Ishikawa (cell line): ENCODE results near the gene TRIO.

Experiments used
- CEBPB ChIP-seq: IDR thresholded peaks from 2 replicates; pipeline ENCODE4 v1.6.1; 2012
- CREB1 ChIP-seq: IDR thresholded peaks from 2 replicates; pipeline ENCODE4 v1.6.1; 2012; ENCODE audit warnings: low read depth
- EP300 ChIP-seq: IDR thresholded peaks from 2 replicates; pipeline ENCODE4 v1.6.1; 2012; ENCODE audit warnings: borderline replicate concordance
- RAD21 ChIP-seq: IDR thresholded peaks from 2 replicates; pipeline ENCODE4 v1.6.1; 2012; ENCODE audit warnings: low read depth
- TAF1 ChIP-seq: IDR thresholded peaks from 2 replicates; pipeline ENCODE4 v1.6.1; 2012; ENCODE audit warnings: low read depth, mild to moderate bottlenecking
- TCF12 ChIP-seq: IDR thresholded peaks from 2 replicates; pipeline ENCODE4 v1.6.1; 2012; ENCODE audit warnings: low read depth
- YY1 ChIP-seq: IDR thresholded peaks from 2 replicates; pipeline ENCODE4 v1.6.1; 2012; ENCODE audit warnings: low read depth
- ZBTB7A ChIP-seq: IDR thresholded peaks from 2 replicates; pipeline ENCODE4 v1.6.1; 2012; ENCODE audit warnings: low read depth
- TF ChIP-seq, protein P1 (sequence below): IDR thresholded peaks from 2 replicates; pipeline ENCODE4 v1.6.1; 2012; ENCODE audit warnings: low read depth, mild to moderate bottlenecking
- TF ChIP-seq, protein P2 (sequence below): IDR thresholded peaks from 2 replicates; pipeline ENCODE4 v1.6.1; 2012

DNA sequence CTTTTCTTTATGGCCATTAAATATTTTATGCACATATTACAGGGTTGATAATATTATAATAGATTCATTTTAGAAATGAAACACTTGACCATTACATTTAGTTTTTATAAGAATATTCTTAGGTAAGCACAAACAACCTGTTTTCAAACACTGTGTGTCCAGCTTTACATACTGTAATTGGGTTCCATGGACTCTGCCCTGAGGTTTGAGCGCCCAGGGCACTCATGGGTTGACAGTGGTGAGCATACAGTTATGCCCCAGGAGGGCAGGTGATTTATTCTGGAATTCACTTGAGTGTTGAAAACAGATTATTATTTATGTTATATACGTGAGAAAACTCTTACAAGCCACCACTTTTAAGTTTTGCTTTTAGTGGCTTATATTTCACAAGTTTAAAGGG lies 33.7 kb downstream of the TRIO start:
- no peak for TF ChIP-seq CEBPB
- TF ChIP-seq, protein P1, sequence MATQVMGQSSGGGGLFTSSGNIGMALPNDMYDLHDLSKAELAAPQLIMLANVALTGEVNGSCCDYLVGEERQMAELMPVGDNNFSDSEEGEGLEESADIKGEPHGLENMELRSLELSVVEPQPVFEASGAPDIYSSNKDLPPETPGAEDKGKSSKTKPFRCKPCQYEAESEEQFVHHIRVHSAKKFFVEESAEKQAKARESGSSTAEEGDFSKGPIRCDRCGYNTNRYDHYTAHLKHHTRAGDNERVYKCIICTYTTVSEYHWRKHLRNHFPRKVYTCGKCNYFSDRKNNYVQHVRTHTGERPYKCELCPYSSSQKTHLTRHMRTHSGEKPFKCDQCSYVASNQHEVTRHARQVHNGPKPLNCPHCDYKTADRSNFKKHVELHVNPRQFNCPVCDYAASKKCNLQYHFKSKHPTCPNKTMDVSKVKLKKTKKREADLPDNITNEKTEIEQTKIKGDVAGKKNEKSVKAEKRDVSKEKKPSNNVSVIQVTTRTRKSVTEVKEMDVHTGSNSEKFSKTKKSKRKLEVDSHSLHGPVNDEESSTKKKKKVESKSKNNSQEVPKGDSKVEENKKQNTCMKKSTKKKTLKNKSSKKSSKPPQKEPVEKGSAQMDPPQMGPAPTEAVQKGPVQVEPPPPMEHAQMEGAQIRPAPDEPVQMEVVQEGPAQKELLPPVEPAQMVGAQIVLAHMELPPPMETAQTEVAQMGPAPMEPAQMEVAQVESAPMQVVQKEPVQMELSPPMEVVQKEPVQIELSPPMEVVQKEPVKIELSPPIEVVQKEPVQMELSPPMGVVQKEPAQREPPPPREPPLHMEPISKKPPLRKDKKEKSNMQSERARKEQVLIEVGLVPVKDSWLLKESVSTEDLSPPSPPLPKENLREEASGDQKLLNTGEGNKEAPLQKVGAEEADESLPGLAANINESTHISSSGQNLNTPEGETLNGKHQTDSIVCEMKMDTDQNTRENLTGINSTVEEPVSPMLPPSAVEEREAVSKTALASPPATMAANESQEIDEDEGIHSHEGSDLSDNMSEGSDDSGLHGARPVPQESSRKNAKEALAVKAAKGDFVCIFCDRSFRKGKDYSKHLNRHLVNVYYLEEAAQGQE, result no peak
- no peak for TF ChIP-seq RAD21
- TF ChIP-seq EP300, result no peak
- no peak for TF ChIP-seq TCF12
- TF ChIP-seq YY1, result no peak
- TF ChIP-seq CREB1, result no peak
- TF ChIP-seq, protein P2, sequence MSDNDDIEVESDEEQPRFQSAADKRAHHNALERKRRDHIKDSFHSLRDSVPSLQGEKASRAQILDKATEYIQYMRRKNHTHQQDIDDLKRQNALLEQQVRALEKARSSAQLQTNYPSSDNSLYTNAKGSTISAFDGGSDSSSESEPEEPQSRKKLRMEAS, result no peak
- no peak for TF ChIP-seq ZBTB7A
- no peak for TF ChIP-seq TAF1
